Activated naive CD4-positive, alpha-beta T cell treated with anti-CD3 and anti-CD28 coated beads, Interleukin-2, amount 10 ng/mL, durations not matched to agents 7 days and 5 days (primary cell): ENCODE results near the gene SIX1.

ENCODE experiments used
- CTCF ChIA-PET: fragments of 350-600 bp; sonication (Branson Sonifier 250); formaldehyde crosslinking; loops from one replicate; lab custom pipeline; 2021; ENCODE audit warnings: antibody characterized with exemption; lab: Charles Lee
- DNase-seq: peaks from one replicate; pipeline ENCODE4 v3.0.0-alpha.2; 2020
- H3K27ac Mint-ChIP-seq: one replicate; pipeline ENCODE4 v1.8.0; 2021; ENCODE audit warnings: mild to moderate bottlenecking, moderate library complexity, mixed read lengths
- H3K27me3 Mint-ChIP-seq: one replicate; pipeline ENCODE4 v1.8.0; 2021; ENCODE audit warnings: mild to moderate bottlenecking, mixed read lengths
- H3K36me3 Mint-ChIP-seq: one replicate; pipeline ENCODE4 v1.8.0; 2021; ENCODE audit warnings: mixed read lengths
- H3K4me1 Mint-ChIP-seq: one replicate; pipeline ENCODE4 v1.8.0; 2021; ENCODE audit warnings: mixed read lengths
- H3K4me3 Mint-ChIP-seq: one replicate; pipeline ENCODE4 v1.8.0; 2021; ENCODE audit warnings: mild to moderate bottlenecking, moderate library complexity, mixed read lengths
- H3K9me3 Mint-ChIP-seq: one replicate; pipeline ENCODE4 v1.8.0; 2021; ENCODE audit warnings: mixed read lengths

The SIX1 gene

GRCh38 chr14:60658909-60659585 is 9.8 kb upstream of the SIX1 start:
- CTCF ChIA-PET: interaction anchor here (1.1 to 2.5 kb wide), 3 partner anchors 13 to 592 kb away, joined by 3 to 7 read pairs (median 4); no protein-coding TSS in a partner anchor
- Mint-ChIP-seq H3K4me1 (peaks cover 23% of the 10 kb centered on the region), H3K27ac (no peak overlapping the region), H3K4me3 (no peak overlapping the region), H3K36me3 (peaks cover 5% of the 10 kb centered on the region), H3K27me3 (peaks cover 90% of the 10 kb centered on the region), H3K9me3 (no peaks in the 10 kb centered on the region)
- DNase-seq: no peak

GRCh38 chr14:60658211-60658690 is 9.0 kb upstream of the SIX1 start:
- H3K4me1 Mint-ChIP-seq: peaks cover 29% of the 10 kb centered on the region
- H3K27ac Mint-ChIP-seq: no peak overlapping the region
- DNase-seq: no peak
- peaks cover 5% of the 10 kb centered on the region for H3K36me3 Mint-ChIP-seq
- peak overlapping the region; percentile 73 for H3K4me3 Mint-ChIP-seq
- no peaks in the 10 kb centered on the region for H3K9me3 Mint-ChIP-seq
- peaks cover 90% of the 10 kb centered on the region for H3K27me3 Mint-ChIP-seq
- CTCF ChIA-PET: interaction anchor here (2.5 kb wide), 1 partner anchor 367 kb away, joined by 7 read pairs; no protein-coding TSS in a partner anchor

- Mint-ChIP-seq H3K9me3 (no peaks in the 10 kb centered on the region), H3K4me3 (peak overlapping the region; percentile 73), H3K27me3 (peaks cover 95% of the 10 kb centered on the region), H3K36me3 (peaks cover 5% of the 10 kb centered on the region), H3K27ac (no peak overlapping the region), H3K4me1 (peaks cover 31% of the 10 kb centered on the region)
- DNase-seq: no peak
- CTCF ChIA-PET: interaction anchor here (1.2 kb wide), 1 partner anchor 321 kb away, joined by 3 read pairs; no protein-coding TSS in a partner anchor
These were observed 8.4 kb upstream of the SIX1 start for GRCh38 chr14:60657456-60658210.

GRCh38 chr14:60656686-60657455 is 7.6 kb upstream of the SIX1 start:
- Mint-ChIP-seq H3K27ac (no peak overlapping the region), H3K36me3 (peaks cover 5% of the 10 kb centered on the region), H3K4me3 (peak overlapping the region; percentile 73), H3K4me1 (peaks cover 33% of the 10 kb centered on the region), H3K9me3 (no peaks in the 10 kb centered on the region), H3K27me3 (peaks cover 97% of the 10 kb centered on the region)
- peak; percentile 34 for DNase-seq
- CTCF ChIA-PET: interaction anchor here (1.2 to 1.6 kb wide), 3 partner anchors 8 to 364 kb away, joined by 3 to 4 read pairs (median 3); no protein-coding TSS in a partner anchor

- peak overlapping the region; percentile 73 for H3K4me3 Mint-ChIP-seq
- CTCF ChIA-PET: interaction anchor here (1.2 to 1.6 kb wide), 3 partner anchors 9 to 365 kb away, joined by 3 to 4 read pairs (median 3); no protein-coding TSS in a partner anchor
- peaks cover 38% of the 10 kb centered on the region for H3K4me1 Mint-ChIP-seq
- no peaks in the 10 kb centered on the region for H3K9me3 Mint-ChIP-seq
- DNase-seq: no peak
- peak overlapping the region; percentile 43 for H3K27ac Mint-ChIP-seq
- peaks cover 5% of the 10 kb centered on the region for H3K36me3 Mint-ChIP-seq
- H3K27me3 Mint-ChIP-seq: peaks cover 100% of the 10 kb centered on the region
These were observed 6.8 kb upstream of the SIX1 start for GRCh38 chr14:60655898-60656685.

DNA sequence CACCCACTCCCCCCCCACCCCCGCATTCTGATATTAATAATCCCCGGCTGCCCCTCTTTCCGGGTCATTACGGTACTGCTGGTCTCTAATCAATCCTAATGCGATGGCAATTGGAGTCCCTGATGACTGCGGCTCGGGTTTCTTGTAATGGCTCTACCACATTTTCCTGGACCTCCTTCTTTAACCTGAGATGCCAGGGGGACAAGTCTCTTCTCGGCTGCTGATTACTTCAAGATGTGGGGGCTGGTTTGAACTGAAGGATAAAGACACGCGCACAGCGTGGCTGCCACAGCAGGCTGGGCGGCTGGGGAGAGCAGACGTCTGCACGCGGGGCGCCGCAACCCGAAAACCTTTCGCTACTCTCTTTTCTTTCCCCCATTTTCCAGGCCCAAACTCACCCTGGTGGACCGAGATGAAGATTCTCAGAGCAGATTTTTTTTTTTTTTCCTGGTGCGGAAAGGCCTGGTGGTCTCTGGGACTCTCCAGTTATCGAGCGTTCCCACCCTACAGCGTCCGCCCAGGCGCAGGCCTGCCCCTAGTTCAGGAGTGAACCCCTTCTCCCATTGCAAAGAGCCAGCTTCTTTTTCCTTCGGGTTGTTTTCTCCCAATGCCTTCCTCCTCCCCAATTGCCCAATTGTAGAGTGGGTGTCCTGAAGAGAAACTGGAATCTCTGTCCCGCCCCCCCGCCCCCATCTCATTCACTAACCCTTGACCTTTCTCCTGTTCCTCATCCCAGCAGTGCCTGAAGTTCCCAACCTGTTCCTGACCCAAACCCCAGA is 6.0 kb upstream of the SIX1 start:
- H3K27ac Mint-ChIP-seq: no peak overlapping the region
- CTCF ChIA-PET: interaction anchor here (1.4 to 1.6 kb wide), 2 partner anchors 9 to 366 kb away, joined by 3 to 4 read pairs; no protein-coding TSS in a partner anchor
- peaks cover 41% of the 10 kb centered on the region for H3K4me1 Mint-ChIP-seq
- no peaks in the 10 kb centered on the region for H3K9me3 Mint-ChIP-seq
- DNase-seq: no peak
- H3K27me3 Mint-ChIP-seq: peaks cover 99% of the 10 kb centered on the region
- H3K4me3 Mint-ChIP-seq: peak overlapping the region; percentile 73
- peaks cover 5% of the 10 kb centered on the region for H3K36me3 Mint-ChIP-seq

DNA sequence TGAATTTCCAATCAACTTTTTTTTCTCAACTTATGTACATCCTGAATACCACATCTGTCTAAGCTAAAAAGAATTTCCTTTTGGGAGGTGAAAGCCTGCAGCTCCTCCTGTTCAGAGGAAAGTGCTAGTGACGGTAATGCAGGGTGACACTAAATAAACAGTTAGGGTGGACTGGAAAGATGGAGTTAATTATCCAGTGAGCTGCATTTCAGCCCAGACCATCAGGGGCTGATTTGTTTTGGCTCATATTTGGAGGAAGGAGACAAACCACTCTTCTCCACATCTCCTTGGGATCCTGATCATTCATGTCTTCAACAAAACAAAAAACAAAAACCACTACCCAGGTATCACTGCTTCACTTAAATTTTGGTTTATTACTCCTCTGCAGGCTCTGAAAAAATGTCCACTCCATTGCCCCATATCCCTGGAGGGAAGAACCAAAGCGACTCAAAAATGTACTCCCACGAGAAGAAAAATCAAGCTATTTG is 5.1 kb upstream of the SIX1 start:
- no peak for DNase-seq
- Mint-ChIP-seq H3K4me3 (no peak overlapping the region), H3K4me1 (peaks cover 50% of the 10 kb centered on the region), H3K36me3 (peaks cover 5% of the 10 kb centered on the region), H3K27me3 (peaks cover 99% of the 10 kb centered on the region), H3K27ac (peak overlapping the region; percentile 42), H3K9me3 (no peaks in the 10 kb centered on the region)
- CTCF ChIA-PET: interaction anchor here (0.8 kb wide), 1 partner anchor 370 kb away, joined by 3 read pairs; no protein-coding TSS in a partner anchor

GRCh38 chr14:60653701-60654161 is 4.5 kb upstream of the SIX1 start:
- H3K27ac Mint-ChIP-seq: peak overlapping the region; percentile 66
- peaks cover 52% of the 10 kb centered on the region for H3K4me1 Mint-ChIP-seq
- H3K27me3 Mint-ChIP-seq: peaks cover 99% of the 10 kb centered on the region
- peak overlapping the region; percentile 33 for H3K4me3 Mint-ChIP-seq
- CTCF ChIA-PET: interaction anchor here (0.8 kb wide), 1 partner anchor 371 kb away, joined by 3 read pairs; no protein-coding TSS in a partner anchor
- DNase-seq: no peak
- peaks cover 5% of the 10 kb centered on the region for H3K36me3 Mint-ChIP-seq
- no peaks in the 10 kb centered on the region for H3K9me3 Mint-ChIP-seq

DNA sequence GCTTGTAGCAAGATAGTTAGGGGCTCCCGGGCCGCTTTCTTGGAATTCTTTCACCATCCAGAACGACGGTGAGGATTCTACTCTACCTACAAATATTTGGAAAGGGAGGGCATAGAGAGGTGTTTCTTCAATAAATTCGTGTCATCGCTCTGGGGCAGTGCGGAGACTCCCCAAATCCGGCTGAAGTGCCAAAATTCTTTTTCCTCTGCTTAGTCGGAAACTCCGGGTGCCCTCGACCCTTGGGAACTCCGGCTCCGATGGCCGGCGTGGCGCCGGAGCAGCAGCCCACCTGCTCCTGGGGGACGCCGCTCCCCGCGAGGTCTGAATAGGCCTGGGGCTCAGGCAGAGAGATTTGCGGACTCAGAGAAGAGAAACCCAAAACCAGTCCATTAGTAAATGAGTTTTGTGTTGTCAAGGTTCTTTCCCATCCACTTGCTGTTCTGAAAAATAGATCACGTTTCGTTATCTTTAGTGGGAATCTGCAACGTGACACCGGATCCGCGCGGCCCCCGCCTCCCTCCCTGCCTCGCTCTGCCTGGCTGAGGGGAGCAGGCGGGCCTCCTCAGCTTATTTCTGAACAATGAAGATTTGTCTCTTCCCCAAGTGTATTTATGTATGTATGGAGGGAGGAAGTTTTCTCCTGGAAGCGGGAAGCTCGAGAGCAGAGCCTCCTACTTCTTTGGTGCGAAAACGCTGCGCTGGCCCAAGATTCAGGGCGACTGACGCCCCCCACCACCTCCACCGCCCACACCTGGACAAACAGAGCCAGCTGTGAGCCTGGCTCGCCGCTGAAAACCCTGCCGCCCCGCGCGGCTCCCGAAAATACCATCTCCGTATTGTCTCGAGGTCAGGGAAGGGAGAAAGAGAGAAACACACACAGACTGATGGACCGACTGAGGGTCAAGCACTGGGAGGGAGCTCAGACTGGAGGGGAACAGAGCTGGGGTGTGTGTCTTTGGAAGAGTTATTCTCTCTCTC is 3.7 kb upstream of the SIX1 start:
- peaks cover 53% of the 10 kb centered on the region for H3K4me1 Mint-ChIP-seq
- CTCF ChIA-PET: interaction anchor here (0.8 kb wide), 1 partner anchor 372 kb away, joined by 3 read pairs; no protein-coding TSS in a partner anchor
- peak overlapping the region; percentile 33 for H3K4me3 Mint-ChIP-seq
- peaks cover 5% of the 10 kb centered on the region for H3K36me3 Mint-ChIP-seq
- H3K9me3 Mint-ChIP-seq: no peaks in the 10 kb centered on the region
- no peak for DNase-seq
- H3K27me3 Mint-ChIP-seq: peaks cover 99% of the 10 kb centered on the region
- H3K27ac Mint-ChIP-seq: peak overlapping the region; percentile 66

DNA sequence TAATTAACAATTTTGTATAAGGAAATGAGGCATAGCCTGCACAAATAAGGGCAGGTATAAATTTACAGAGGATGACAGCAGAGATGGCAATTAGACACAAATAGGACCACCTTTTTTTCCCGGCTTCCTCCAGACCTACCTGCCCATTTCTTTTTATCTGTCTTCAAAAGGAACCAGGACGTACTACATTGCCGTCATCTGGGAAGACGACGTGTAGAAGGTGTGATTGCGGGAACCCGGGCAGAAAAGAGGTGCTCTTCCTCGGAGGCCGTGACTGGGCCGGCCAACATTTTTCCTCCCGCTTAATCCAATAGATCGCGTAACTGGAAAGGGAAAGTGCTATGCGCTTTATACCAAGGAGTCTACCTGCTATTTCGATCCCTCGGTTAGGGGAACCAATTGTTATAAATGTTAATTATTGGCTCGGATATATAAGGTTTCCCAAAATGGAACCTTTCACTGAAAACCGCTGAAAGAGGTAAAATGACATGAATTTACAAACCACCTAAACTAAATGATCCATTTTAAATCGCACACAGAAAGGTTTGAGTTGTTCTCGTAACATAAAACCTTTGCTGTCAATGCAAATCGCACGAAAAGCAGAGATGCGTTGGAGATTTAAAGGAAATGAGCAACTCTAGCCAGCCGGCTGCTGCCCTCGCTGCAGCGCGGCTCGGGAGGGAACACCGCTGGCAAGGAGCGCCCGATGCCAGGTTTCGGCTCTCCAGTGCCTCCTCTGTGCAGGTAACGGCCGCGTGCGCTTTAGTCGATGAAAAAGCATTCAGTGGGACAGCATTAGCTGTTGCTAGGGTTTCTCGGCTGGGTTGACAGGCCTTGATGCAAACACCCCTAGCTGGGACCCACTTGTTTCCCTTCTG is 2.8 kb upstream of the SIX1 start:
- CTCF ChIA-PET: no interaction called here
- Mint-ChIP-seq H3K27ac (peak overlapping the region; percentile 82), H3K9me3 (no peaks in the 10 kb centered on the region), H3K4me3 (no peak overlapping the region), H3K4me1 (peaks cover 53% of the 10 kb centered on the region), H3K36me3 (peaks cover 8% of the 10 kb centered on the region), H3K27me3 (peaks cover 99% of the 10 kb centered on the region)
- DNase-seq: no peak
